Measurements from ENCODE around the gene DLX6.

Gene DLX6

GRCh38 chr7:96977445-96977844, 27.9 kb upstream of the DLX6 start:
- no peak overlapping the region for H3K27ac ChIP-seq
- TF ChIP-seq CTCF (conservative IDR thresholded peaks at IDR 0.05) (no peak), ZFX (IDR thresholded peaks at IDR 0.05) (no peak)

GRCh38 chr7:96979551-96980276, 25.6 kb upstream of the DLX6 start:
- no peak overlapping the region for H3K27ac ChIP-seq

GRCh38 chr7:96982586-96982985, 22.8 kb upstream of the DLX6 start:
- TF ChIP-seq CTCF (conservative IDR thresholded peaks at IDR 0.05) (no peak), ZFX (IDR thresholded peaks at IDR 0.05) (no peak)
- no peak overlapping the region for H3K27ac ChIP-seq

More at GRCh38 chr7:96979551-96980276, 25.6 kb upstream of the DLX6 start:
- TF ChIP-seq ZFX (IDR thresholded peaks at IDR 0.05) = no peak
- no peak for TF ChIP-seq CTCF (conservative IDR thresholded peaks at IDR 0.05)

GRCh38 chr7:96985992-96986391, 19.4 kb upstream of the DLX6 start:
- TF ChIP-seq CTCF (conservative IDR thresholded peaks at IDR 0.05) (no peak), ZFX (IDR thresholded peaks at IDR 0.05) (no peak)
- H3K27ac ChIP-seq = no peak overlapping the region

GRCh38 chr7:96986901-96987300, 18.5 kb upstream of the DLX6 start:
- TF ChIP-seq ZFX (IDR thresholded peaks at IDR 0.05) (no peak), CTCF (conservative IDR thresholded peaks at IDR 0.05) (no peak)
- no peak overlapping the region for H3K27ac ChIP-seq

- TF ChIP-seq ZFX (IDR thresholded peaks at IDR 0.05) (no peak), CTCF (conservative IDR thresholded peaks at IDR 0.05) (no peak)
- H3K27ac ChIP-seq = no peak overlapping the region
Observed at GRCh38 chr7:96987719-96988118, 17.6 kb upstream of the DLX6 start.

GRCh38 chr7:96989241-96989858, 16.0 kb upstream of the DLX6 start:
- TF ChIP-seq ZFX (IDR thresholded peaks at IDR 0.05) = no peak
- no peak for TF ChIP-seq CTCF (conservative IDR thresholded peaks at IDR 0.05)
- no peak overlapping the region for H3K27ac ChIP-seq

All from C4-2B (cell line).